HG03039 (cell line): ENCODE results near the gene SCPEP1.

Experiments
- ATAC-seq: cut with Tn5 transposase; IDR thresholded peaks from one replicate; pipeline ENCODE4 v1.9.1; 2021; ENCODE audit warnings: mild to moderate bottlenecking, moderate library complexity; ENCODE audit not compliant: unreplicated experiment

SCPEP1 gene

DNA sequence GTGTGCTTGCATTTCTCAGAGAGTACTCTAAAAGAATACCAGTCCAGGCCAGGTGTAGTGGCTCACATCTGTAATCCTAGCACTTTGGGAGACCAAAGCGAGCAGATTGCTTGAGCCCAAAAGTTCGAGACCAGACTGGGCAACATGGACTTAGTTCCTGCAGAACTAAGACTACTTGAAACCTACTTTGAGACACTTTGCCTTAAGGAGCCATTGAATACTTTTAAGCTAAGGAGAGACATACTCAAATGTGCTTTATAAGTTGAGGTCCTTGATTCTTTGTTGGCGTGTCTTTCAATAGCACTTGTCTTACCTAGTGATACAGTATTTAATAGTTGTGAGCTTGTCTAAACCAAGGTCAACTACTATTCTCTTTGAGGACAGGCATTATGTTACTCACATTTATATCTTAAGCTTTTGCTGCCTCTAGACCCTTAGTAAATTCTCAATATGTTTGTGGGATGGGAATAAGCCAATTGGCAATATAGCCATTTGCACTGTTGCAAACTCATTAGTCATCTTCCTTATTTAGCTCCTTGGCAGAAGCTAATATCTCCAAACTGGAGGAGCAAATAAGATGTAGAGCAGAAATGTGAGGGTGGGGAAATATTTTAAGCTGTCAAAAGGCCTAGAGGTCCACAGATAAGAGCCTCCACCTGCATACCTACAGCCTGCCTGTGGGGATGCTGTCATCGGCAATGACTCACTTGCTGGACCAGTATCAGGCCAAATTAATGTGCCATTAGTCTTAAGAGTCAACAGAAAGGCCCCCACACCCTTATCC lies 16.3 kb downstream of the SCPEP1 start:
- no peak for ATAC-seq

DNA sequence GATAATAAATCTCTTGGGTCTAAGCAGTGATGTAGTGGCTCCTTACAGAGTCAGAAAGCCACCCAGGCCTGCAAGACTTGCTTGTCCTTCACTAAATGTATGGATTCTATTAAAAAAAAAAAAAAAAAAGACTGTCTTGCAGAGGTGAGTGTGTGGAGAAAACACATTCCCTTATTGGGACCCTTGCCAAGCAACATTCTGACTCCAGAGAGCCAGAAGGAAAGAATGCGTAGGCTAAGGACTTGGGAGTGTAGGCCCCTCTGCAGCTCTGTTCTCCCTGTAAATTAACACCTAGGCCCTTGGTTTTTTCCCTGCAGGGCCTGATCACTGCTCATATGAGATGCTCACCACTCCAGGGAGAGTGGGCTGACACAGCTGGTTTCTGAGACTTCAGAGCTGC lies 17.8 kb downstream of the SCPEP1 start:
- no peak for ATAC-seq

DNA sequence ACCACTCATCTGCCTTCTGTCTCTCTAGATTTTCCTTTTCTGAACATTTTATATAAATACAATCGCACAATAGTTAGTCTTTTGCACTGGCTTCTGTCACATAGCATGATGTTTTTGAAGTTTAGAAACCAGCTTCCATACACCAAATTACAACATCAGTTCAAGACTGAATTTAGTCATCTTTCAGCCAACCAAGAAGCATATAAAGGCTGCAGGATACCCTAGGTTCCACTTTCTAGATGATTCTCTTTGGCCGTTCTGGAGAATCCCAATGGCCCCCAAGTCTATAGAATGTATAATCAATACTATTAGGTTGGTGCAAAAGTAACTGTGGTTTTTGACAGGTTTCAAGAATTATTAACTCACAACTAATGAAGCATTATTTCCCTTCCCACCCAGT lies 19.4 kb downstream of the SCPEP1 start:
- no peak for ATAC-seq

DNA sequence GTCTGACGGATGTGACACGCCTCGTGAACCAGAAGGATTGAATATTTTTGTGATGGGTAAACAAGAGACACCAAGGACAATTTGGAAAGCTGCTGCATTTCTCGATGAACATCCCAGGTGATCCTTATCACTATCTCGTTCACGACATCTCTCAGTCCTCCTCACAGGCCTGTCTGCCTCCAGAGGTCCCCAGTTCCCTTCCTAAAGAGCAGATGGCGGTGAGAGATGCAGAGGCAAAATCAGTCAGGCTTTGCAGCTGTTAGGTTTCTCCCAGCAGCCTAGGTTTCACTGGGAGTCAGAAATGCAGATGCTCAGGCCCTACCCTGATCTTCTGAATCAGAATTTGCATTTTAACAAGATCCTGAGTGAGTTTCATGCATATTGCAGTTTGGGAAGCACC lies 23.6 kb downstream of the SCPEP1 start:
- ATAC-seq: no peak

DNA sequence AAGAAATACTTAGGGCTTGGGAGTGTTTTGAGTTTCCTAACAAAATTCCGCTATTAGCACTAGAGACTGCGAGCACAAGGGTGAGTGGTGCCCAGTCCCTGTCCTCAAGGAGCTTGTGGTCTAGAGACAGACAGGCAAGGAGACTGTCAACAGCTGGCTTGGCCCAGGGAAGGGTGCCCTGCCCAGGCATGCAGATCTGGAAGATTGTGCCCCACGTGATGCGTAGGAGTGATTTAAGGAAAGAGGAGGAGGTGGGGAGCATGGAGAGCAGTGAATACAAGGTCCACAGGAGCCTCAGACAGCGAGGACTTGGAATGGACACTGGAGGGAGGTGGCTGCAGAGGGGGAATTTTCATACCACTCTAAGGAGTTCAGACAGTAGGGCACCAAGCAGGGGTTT lies 25.0 kb downstream of the SCPEP1 start:
- no peak for ATAC-seq

DNA sequence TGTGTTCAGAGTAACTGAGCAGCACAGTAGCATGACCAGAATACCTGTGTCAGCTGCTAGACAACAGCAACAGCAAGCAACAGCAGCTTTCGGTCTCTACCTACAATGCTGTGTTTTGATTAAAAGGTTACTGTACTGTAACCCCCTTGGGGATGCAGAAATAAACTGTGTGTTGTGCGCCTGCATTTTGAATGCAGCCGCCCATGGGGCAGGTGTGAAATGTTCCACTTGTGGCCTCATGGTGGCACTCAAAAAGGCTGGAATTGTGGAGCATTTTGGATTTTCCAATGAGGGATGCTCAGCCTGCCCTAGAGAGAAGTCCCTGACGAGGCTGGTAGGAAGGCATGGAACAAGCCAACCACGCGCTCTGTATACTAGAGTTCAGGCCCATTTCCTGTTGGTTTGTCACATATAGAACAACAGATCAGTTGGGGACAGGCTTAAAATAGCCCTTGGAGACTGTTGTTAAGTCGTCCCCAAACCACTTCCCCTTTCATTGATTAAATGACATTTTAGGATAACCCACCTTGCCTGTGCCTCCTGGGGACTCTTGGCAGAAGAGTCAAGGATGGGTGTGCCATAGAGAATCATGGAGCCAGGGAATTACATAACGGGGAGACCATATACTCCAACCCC lies 27.1 kb downstream of the SCPEP1 start:
- ATAC-seq: peak; percentile 74

DNA sequence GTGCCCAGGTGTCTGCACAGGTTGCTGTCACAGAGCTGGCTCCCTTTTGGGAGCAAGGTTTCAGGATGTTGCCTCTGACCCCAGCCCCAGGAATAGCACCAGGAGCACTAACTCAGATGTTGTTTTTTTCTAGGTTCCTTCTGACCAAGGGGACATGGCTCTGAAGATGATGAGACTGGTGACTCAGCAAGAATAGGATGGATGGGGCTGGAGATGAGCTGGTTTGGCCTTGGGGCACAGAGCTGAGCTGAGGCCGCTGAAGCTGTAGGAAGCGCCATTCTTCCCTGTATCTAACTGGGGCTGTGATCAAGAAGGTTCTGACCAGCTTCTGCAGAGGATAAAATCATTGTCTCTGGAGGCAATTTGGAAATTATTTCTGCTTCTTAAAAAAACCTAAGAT lies 28.1 kb downstream of the SCPEP1 start:
- no peak for ATAC-seq

DNA sequence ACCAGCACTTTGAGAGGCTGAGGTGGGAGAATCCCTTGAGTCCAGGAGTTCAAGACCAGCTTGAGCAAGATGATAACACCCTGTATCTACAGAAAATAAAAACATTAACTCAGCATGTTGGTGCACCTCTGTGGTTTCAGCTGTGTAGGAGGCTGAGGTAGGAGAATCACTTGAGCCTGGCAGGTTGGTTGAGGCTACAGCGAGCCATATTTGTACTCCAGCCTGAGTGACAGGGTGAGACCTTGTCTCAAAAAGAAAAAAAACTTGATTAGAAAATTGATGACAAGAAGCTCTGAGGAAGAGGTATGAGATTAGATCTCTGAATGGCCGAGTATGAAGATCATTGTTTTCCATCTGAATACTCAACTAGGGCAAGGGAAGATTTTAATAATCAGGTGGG lies 31.0 kb downstream of the SCPEP1 start:
- ATAC-seq: no peak

DNA sequence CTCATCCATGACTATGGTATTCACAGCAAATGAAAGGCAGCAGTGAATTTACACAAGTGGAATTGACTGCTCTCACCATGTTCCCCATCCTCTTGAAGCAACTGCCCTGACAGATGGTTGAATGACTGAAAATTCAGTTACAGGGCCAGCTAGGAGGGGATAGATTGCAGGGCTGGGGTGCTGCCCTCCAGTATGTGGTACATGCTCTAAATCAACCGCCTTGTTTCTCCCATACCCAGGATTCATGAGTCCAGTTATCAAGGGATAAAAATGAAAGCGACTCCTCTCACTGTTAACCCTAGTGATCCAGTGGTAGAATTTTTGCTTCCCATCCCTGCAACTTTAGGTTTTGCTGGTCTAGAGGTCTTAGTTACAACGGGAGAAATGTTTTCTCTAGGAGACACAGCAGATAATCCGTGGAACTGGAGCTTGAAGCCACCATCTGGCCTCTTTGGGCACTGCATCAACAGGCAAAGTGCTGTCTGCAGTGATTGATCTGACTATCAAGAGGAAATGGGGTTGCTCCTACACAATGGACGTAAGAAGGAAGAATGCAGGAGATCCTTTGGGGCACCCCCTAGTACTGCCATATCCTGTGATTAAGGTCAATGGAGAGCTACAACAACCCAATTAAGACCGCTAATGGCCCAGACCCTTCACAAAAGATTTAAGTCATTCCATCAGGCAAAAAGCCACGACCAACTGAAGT lies 32.0 kb downstream of the SCPEP1 start:
- no peak for ATAC-seq

DNA sequence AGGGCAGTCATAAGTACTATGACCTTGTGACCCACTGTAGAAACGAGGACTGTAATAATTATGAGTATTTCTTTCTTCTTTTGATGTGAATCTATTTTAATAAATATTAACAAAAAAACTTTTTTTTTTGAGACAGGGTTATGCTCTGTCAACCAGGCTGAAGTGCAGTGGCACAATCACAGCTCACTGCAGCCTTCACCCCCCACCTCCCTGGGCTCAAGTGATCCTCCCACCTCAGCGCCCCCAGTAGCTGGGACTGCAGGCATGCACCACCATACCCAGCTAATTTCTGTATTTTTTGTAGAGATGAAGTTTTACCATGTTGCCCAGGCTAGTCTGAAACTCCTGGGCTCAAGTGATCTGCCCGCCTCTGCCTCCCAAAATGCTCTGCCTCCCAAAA lies 32.6 kb downstream of the SCPEP1 start:
- ATAC-seq: no peak

DNA sequence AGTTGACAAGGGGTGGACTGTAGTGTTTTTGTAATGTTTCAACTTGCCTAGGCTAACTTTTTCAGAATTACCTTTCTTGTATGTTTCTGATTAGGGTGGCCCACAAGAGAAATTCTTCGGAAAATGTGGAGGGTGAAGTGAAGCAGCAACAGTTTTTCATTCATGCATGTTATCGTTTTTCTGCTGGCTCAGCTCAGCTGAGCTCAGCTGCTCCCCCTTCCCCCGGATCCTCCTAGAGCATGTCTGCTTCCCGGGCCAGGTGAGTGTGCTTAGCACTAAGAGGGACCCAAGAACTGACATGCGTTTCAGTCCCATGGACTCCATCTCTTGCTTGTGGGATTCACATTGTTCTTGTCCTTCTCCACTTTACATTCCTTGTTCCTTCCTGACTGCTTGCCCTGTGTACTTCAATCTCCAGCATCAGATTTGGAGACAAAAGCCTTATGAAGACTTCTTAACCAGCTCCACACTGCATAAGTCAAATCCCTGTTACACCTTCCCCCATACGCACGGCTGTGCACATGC lies 33.6 kb downstream of the SCPEP1 start:
- ATAC-seq: no peak

DNA sequence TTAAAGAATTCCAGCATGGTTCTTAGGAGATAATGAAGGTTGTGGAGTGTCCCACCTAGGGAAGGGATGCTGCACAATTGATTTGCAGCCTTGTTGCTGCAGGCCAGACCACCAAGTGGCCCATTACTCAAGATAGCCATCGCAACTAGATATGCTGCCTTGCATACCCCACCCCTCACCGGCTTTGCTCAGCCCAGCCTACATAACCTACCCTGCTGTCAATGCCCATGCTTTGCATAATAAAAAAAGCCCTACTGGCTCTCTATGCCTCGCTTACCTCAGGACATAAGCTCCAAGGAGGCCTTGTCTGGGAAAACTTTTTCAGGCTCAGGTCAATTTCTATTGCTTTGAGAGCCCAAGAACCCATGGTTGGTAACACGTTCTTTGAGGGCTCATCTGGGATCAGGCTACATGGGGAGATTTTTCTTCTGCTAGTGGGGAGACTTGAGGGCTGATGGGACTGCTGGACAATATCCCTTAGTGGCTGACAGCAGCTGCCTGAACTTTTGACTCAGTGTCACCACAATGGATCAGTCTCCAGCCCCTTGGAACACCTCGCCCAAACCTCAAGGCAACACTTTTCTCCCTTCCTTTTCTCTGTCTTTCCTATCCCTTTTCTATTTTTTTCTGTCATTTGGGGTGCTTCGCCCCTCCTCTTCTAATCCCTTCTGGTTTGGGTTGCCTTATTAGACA lies 38.3 kb downstream of the SCPEP1 start:
- ATAC-seq: no peak

DNA sequence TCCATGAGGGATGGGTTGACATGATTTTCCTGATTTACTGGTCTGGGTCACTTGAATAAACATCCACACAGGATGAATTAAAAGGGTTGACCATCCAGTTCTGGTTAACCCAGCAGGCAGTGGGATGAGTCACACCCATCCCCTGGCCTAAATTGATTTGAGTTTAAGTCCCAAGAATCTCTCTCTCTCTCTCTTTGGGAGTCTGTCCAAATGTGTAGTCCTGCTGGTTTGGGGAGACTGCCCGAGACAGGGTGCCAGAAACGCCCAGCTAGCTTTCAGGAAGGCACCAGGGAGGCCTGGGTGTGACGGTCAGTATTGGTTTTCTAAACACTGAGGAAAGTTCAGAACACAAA lies 38.8 kb downstream of the SCPEP1 start:
- no peak for ATAC-seq

DNA sequence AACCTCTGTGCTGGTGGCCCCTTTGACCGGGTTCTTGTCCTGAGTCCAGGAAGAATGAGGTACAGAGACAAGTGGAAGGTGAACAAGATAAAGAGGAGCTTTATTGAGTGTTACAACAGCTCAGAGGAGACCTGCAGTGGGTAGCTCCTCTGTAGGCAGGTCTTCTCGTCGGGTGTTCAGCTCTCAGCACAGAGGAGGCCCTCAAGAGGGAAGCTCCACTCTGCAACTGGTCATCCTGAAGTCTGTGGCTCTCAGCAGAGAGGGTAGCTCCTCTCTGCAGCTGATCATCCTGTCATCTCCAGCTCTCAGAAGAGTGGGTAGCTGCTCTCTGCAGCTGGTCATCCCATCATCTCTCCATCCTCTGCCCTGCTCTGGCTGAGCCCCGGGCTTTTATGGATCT lies 39.7 kb downstream of the SCPEP1 start:
- no peak for ATAC-seq

DNA sequence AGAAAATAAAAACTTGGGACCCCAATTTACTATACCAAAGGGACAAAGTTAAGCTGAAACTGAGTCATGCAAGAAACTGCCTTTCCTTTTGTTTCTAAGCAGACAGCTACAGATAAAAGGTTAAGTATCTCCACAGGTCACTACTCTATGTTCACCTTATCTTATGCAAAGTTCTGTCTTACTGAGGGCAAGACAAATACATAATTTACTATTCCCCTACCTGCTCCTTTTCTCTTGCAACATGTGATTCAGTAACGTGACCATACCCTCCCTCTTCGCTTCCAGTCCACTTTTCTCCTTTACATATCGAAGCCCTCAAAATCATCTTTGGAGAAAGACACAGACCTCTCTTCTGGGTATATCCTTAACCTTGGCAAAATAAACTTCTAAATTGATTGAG lies 42.3 kb downstream of the SCPEP1 start:
- ATAC-seq: no peak

DNA sequence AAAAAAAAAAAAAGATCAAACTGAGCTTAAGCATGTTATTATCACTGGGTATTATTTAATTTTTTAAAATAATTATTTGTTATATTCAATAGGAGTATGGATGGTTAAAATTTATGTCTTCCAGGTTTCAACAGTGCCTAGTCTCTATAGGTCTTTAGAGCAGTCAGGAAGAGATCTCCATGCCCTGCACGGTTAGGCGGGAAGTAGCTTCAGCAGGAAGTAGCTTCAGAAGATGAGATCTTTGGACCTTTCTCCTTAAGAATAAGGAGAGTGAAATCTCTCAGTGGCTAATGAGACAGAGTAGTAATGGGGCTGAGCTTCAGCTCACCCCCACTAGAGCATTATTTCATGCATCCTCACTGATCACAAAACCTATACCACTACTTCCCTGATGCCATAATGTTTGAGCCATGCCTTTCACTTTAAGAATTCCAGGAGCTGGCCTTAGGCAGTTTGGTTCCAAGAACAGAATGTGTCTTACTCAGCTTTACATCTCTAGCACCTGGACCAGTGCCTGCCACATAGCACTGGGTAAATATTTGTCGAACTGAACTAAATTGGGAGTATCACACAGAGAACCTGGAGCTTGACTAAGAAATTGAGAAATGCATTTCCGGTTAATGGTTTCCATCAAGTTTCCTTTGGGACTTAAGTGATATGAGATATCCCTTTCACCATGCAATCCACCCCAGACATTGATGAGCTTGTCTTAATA lies 43.5 kb downstream of the SCPEP1 start:
- ATAC-seq: no peak

DNA sequence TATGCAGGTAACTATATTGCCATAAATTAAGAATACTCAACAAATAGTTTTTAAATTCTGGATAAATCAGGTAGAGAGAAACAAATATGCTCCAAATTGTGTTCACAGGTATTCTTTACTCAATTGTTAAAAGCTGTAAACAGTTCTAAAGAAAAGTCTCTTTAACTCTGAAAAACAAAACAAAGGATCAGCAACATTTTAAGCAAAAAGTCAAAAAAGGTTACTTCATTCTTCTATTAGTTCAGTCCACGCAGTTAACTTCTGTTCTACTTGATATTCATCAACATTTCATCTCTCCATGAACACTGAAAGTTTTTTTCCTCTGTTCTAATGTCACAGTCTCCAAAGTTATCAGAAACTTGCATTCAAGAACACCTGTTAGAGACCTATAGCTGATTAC lies 47.9 kb downstream of the SCPEP1 start:
- ATAC-seq: no peak

DNA sequence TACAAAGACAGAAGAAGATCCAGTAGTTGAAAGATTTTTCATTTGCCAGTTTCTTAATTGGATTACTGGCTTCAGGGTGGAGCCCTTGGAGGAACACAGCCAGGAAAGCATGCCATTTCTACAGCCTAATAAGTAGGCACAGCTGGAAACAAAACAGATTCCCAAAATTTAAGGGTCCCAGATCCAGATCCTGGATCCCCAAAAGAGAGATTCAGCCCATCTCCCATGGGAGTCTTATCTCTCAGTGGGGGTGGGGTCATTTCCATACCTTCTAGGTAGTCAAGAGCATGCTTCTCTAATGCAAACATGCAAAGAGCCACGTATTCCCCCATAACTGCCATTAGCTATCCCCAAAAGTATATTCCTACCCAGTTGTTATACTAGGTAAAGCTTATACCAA lies 49.9 kb downstream of the SCPEP1 start:
- ATAC-seq: no peak

DNA sequence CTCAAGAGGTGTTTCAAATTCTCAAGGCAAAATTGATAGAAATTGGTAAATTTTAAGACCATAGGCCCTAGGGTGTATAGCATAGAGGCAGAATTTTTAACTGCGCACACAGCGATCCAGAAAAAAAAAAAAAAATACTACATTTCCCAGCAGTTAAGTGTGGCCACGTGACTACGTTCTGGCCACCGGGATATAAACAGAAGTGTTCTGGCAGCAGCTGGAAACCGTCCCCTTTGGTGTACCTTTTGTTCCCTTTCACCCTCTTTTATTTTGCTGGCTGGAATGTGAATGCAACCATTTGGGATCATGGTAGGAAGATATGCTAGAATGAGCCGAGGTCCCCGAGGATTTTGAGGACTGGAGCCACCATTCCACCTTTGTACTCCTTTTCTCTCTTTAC lies 54.4 kb downstream of the SCPEP1 start:
- ATAC-seq: no peak

DNA sequence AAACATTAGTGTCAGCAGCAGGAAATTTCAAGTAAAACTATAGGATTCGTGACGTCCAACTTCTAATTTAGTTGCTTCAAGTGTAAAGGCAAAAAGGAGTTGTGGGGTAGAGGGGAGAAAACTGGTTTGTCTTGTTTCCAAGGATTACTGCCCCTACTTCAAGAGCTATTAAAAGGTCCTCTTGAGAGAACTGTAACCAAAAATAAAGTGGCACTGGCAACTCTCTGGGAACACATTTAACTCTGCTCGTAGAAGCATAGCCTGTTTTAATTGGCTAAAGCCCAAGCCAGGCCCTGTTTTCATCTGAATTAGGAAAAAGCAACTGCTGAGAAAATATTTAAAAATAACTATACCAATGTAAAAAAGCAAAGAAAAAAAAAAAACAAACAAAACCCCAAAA lies 55.4 kb downstream of the SCPEP1 start:
- ATAC-seq: no peak
